Measurements from ENCODE around the gene LRRC53.

DNA sequence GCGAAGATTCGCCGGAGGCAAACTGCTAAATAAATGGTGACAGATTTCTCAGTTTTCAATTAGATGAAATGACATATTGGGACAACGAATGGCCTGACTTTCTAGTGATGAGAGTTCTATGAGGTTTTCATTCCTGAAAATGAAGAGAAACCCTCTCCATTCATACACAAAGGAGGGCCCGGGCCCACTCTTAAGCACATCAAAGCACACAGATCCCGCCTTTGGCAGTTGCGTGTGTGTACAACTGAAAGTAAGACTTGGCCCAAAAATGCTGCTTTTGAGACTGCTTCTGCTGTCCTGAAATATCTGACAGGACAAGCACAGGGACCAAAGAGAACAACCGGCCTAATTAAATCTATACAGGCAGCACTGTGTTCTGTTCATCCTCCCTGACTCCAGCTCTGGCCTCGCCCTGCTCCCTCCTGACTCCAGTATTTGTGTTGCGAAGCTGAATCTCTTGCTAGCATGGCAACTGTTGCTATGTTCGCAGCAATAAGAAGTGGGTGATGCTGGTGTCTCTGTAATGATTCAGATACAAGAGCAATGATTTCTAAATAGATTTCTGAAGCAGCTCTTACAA, 7.4 kb downstream of the LRRC53 start:
- TF ChIP-seq, protein P1, sequence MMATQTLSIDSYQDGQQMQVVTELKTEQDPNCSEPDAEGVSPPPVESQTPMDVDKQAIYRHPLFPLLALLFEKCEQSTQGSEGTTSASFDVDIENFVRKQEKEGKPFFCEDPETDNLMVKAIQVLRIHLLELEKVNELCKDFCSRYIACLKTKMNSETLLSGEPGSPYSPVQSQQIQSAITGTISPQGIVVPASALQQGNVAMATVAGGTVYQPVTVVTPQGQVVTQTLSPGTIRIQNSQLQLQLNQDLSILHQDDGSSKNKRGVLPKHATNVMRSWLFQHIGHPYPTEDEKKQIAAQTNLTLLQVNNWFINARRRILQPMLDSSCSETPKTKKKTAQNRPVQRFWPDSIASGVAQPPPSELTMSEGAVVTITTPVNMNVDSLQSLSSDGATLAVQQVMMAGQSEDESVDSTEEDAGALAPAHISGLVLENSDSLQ (IDR thresholded peaks at IDR 0.05), result no peak
- TF ChIP-seq BHLHE40 (IDR thresholded peaks at IDR 0.05; ENCODE audit: borderline replicate concordance), result no peak
- no peak for TF ChIP-seq CTBP1 (IDR thresholded peaks at IDR 0.05; ENCODE audit: borderline replicate concordance)
- no peak for TF ChIP-seq SUZ12 (IDR thresholded peaks at IDR 0.05)
- no peak for TF ChIP-seq SP1 (IDR thresholded peaks at IDR 0.05)
- TF ChIP-seq ELF4 (IDR thresholded peaks at IDR 0.05), result no peak
